Testis (tissue), 3 donors: ENCODE results near the gene HLCS. TPM values are rescaled to one million over a fixed set of nuclear protein-coding genes. Genes with fewer than 3 reads are reported as not detected.
A peak's percentile ranks its signal among the peaks of the same experiment; 100 is the strongest.

Experiments
- DNase-seq: peaks from one replicate; pipeline ENCODE4 v3.0.0-alpha.2; 2019
- H3K27ac ChIP-seq, 2 donors: fragments of 200-600 bp; sonication (generic); one replicate each; pipeline ENCODE4 v1.5.1; 2019
- H3K27me3 ChIP-seq: fragments of 200-600 bp; sonication (generic); one replicate; pipeline ENCODE4 v1.5.1; 2019
- H3K36me3 ChIP-seq: fragments of 200-600 bp; sonication (generic); one replicate; pipeline ENCODE4 v1.5.1; 2017; ENCODE audit warnings: low read depth; ENCODE audit errors: missing control alignments
- H3K4me1 ChIP-seq: fragments of 200-600 bp; sonication (generic); one replicate; pipeline ENCODE4 v1.5.1; 2019
- H3K4me3 ChIP-seq, 2 donors: fragments of 200-600 bp; sonication (generic); one replicate each; pipeline ENCODE4 v1.5.1; 2017 to 2019
- H3K9me3 ChIP-seq: fragments of 200-600 bp; sonication (generic); one replicate; pipeline ENCODE4 v1.5.1; 2017
- POLR2A ChIP-seq: fragments of 450-650 bp; IDR thresholded peaks from one replicate; pipeline ENCODE4 v1.6.1; 2017; ENCODE audit warnings: antibody characterized with exemption, mild to moderate bottlenecking, moderate library complexity
- WGBS, 2 donors: methylation state at CpG; one replicate each; pipeline ENCODE4 v1.1.5; 2018; 5-methylcytosine and 5-hydroxymethylcytosine counted together
- intact Hi-C: fragments of 100-400 bp; cut with DNase I; formaldehyde crosslinking; loops from one replicate; pipeline ENCODE4 v1.15.1; 2023; ENCODE audit warnings: low total_unique reads
- polyA plus RNA-seq: library from polyadenylated mRNA; stranded (reverse); fragments of 350-450 nt; fragmentation: Illumina TruSeq; extraction: RNeasy Lipid Tissue Mini Kit (QIAGEN cat#74804); gene quantifications from one replicate; pipeline ENCODE4 v1.2.3, GENCODE V29; 2014; ENCODE audit warnings: low read depth, low replicate concordance; ENCODE audit not compliant: insufficient read depth
- small RNA-seq, 2 donors: library from RNA; depleted of rRNA; stranded (forward); fragments of <200 nt; gene quantifications; one replicate each; pipeline ENCODE3, GENCODE V24; 2016
- total RNA-seq, 2 donors: library from RNA; depleted of rRNA; stranded (reverse); fragments of >200 nt; gene quantifications; one replicate each; pipeline ENCODE4 v1.2.3, GENCODE V29; 2016
- TF ChIP-seq, protein P1 (sequence below), 3 experiments: fragments of 450-650 bp in 2 of 3; fragments of 200-600 bp in 1 of 3; sonication (generic) in 1 of 3; IDR thresholded peaks; one replicate each; pipeline ENCODE4 v1.5.1; 2016 to 2019; ENCODE audit warnings: antibody characterized with exemption in 3 of 3, mild to moderate bottlenecking in 2 of 3, moderate library complexity in 1 of 3

Gene HLCS
- total and polyA plus RNA-seq, 3 donors from 2014 or later: 19.5 to 38.1 (median 30.1) TPM

DNA sequence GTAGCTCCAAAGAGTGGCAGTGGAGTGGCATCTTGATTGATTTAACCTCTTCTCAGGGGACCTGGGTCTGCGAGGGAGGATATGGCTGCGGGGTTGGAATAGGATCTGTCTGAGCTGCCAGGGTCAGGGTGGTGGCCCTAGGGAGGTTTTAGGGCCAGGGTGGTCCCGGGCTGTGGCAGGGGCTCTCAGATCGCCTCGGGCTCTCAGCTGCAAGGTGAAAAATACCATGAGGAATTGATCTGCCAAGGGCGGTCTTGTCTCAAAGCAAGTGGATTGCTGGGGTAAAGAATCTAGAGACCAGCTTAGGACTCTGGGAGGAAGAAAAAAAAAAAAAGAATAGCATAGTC is 263.9 kb downstream of the HLCS start:
- H3K4me1 ChIP-seq: peaks cover 10% of the 10 kb centered on the region
- H3K27ac ChIP-seq: no peak overlapping the region
- no peak for DNase-seq
- H3K9me3 ChIP-seq: no peaks in the 10 kb centered on the region
- no peak for TF ChIP-seq POLR2A
- TF ChIP-seq, protein P1, sequence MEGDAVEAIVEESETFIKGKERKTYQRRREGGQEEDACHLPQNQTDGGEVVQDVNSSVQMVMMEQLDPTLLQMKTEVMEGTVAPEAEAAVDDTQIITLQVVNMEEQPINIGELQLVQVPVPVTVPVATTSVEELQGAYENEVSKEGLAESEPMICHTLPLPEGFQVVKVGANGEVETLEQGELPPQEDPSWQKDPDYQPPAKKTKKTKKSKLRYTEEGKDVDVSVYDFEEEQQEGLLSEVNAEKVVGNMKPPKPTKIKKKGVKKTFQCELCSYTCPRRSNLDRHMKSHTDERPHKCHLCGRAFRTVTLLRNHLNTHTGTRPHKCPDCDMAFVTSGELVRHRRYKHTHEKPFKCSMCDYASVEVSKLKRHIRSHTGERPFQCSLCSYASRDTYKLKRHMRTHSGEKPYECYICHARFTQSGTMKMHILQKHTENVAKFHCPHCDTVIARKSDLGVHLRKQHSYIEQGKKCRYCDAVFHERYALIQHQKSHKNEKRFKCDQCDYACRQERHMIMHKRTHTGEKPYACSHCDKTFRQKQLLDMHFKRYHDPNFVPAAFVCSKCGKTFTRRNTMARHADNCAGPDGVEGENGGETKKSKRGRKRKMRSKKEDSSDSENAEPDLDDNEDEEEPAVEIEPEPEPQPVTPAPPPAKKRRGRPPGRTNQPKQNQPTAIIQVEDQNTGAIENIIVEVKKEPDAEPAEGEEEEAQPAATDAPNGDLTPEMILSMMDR (IDR thresholded peaks at IDR 0.05): no peak
- no peak overlapping the region for H3K4me3 ChIP-seq
- no peaks in the 10 kb centered on the region for H3K27me3 ChIP-seq
- WGBS, 2 donors: 36 to 50% methylated on average over 6 of the region's 6 CpGs
- H3K36me3 ChIP-seq: no peaks in the 10 kb centered on the region
- intact Hi-C loops: no loop called here

- Histone ChIP-seq H3K27me3 (no peaks in the 10 kb centered on the region), H3K4me3 (peak overlapping the region in 1 of 2 donors; percentile 6), H3K36me3 (no peaks in the 10 kb centered on the region), H3K9me3 (no peaks in the 10 kb centered on the region), H3K4me1 (peaks cover 10% of the 10 kb centered on the region), H3K27ac (no peak overlapping the region)
- WGBS, 2 donors: 16 to 18% methylated on average over 23 to 26 of the region's 26 CpGs
- TF ChIP-seq POLR2A: no peak
- TF ChIP-seq, protein P1 (IDR thresholded peaks at IDR 0.05): no peak
- intact Hi-C loops: no loop called here
- no peak for DNase-seq
Measured at GRCh38 chr21:36701756-36702621, 264.5 kb downstream of the HLCS start.

GRCh38 chr21:36700971-36701755 is 265.3 kb downstream of the HLCS start:
- peaks cover 10% of the 10 kb centered on the region for H3K4me1 ChIP-seq
- no peaks in the 10 kb centered on the region for H3K27me3 ChIP-seq
- no peak for DNase-seq
- H3K27ac ChIP-seq: no peak overlapping the region
- intact Hi-C loops: no loop called here
- no peaks in the 10 kb centered on the region for H3K9me3 ChIP-seq
- H3K4me3 ChIP-seq: peak overlapping the region; percentile 6 to 18
- WGBS, 2 donors: 0 to 5% methylated on average over 7 to 50 of the region's 65 CpGs
- TF ChIP-seq, protein P1 (IDR thresholded peaks at IDR 0.05): no peak
- no peak for TF ChIP-seq POLR2A
- H3K36me3 ChIP-seq: no peaks in the 10 kb centered on the region

Small RNAs within 50 kb of the gene (small RNA-seq; reads per million reads assigned to genes)
- gene RF00019 (0 reads per million in 2 donors), gene RNA5SP491 (2.1 to 4.3 reads per million in 2 donors)

Other genes with a start within 250 kb of the HLCS start
- gene RIPPLY3, start 40.0 kb upstream of the HLCS start, total RNA-seq: under 1 TPM; 0.31 to 0.47 TPM
- 0.25 TPM for gene RIPPLY3, start 40.0 kb upstream of the HLCS start, polyA plus RNA-seq
- 10 to 100 TPM; 38.0 to 44.9 TPM for gene PIGP, start 106.4 kb upstream of the HLCS start, total RNA-seq
- 96.2 TPM for gene PIGP, start 106.4 kb upstream of the HLCS start, polyA plus RNA-seq
- 100 to 1,000 TPM; 154 to 181 TPM for gene TTC3, start 106.6 kb upstream of the HLCS start, total RNA-seq
- 70.7 TPM for gene TTC3, start 106.6 kb upstream of the HLCS start, polyA plus RNA-seq